Keratinocyte (primary cell): ENCODE data around the gene DDIT4. TPM values are rescaled to one million over a fixed set of nuclear protein-coding genes. Genes with fewer than 3 reads are reported as not detected.
"Not testable (repeated sequence)": the region's sequence is repeated elsewhere in the genome, so short reads cannot be mapped to it uniquely, and the experiment has no call there.

Source experiments
- DNase-seq: peaks from one replicate; pipeline ENCODE4 v3.0.0-alpha.2; 2011; ENCODE audit warnings: low read depth, missing footprints, low spot score
- FAIRE-seq: peaks from 2 replicates; lab custom pipeline; 2011; peaks lifted over from hg19 to GRCh38; lab: Jason Lieb, UNC
- H2AFZ ChIP-seq: 2 replicates; pipeline ENCODE4 v1.6.0; 2012; ENCODE audit warnings: low read length, control low read depth, inconsistent platforms; ENCODE audit not compliant: control insufficient read depth
- H3K27ac ChIP-seq: 2 replicates; pipeline ENCODE4 v1.5.1; 2011; ENCODE audit warnings: low read length; ENCODE audit not compliant: control insufficient read depth, insufficient read depth
- H3K27me3 ChIP-seq: 3 replicates; pipeline ENCODE4 v1.6.0; 2011; ENCODE audit warnings: low read length; ENCODE audit not compliant: control insufficient read depth, insufficient read depth; ENCODE audit errors: extremely low read depth
- H3K36me3 ChIP-seq, 2 experiments: 2 replicates in 1 of 2; 3 replicates in 1 of 2; pipeline ENCODE4 v1.5.1; 2011; ENCODE audit warnings: low read length in 2 of 2, mild to moderate bottlenecking in 1 of 2; ENCODE audit not compliant: control insufficient read depth in 2 of 2, insufficient read depth in 2 of 2; ENCODE audit errors: extremely low read depth in 1 of 2
- H3K4me1 ChIP-seq: 3 replicates; pipeline ENCODE4 v1.5.1; 2011; ENCODE audit warnings: low read length; ENCODE audit not compliant: control insufficient read depth, insufficient read depth; ENCODE audit errors: extremely low read depth
- H3K4me2 ChIP-seq: 3 replicates; pipeline ENCODE4 v1.6.0; 2011; ENCODE audit warnings: low read depth, low read length; ENCODE audit not compliant: control insufficient read depth, insufficient read depth; ENCODE audit errors: extremely low read depth
- H3K4me3 ChIP-seq, 3 experiments: fragments of 200-600 bp in 1 of 3; sonication (generic) in 1 of 3; 2 replicates in 2 of 3; 3 replicates in 1 of 3; pipeline ENCODE4 v1.5.1; 2011 to 2016; ENCODE audit warnings: low read length in 3 of 3, mild to moderate bottlenecking in 3 of 3, control low read depth in 2 of 3, inconsistent platforms in 1 of 3, low read depth in 1 of 3, mixed read lengths in 1 of 3, mixed run types in 1 of 3, moderate library complexity in 1 of 3; ENCODE audit not compliant: control insufficient read depth in 2 of 3, insufficient read depth in 2 of 3; ENCODE audit errors: extremely low read depth in 1 of 3
- H3K79me2 ChIP-seq: 2 replicates; pipeline ENCODE4 v1.6.0; 2012; ENCODE audit warnings: low read length; ENCODE audit not compliant: control insufficient read depth, insufficient read depth
- H3K9ac ChIP-seq: 3 replicates; pipeline ENCODE4 v1.6.0; 2011; ENCODE audit warnings: low read length; ENCODE audit not compliant: control insufficient read depth, insufficient read depth; ENCODE audit errors: extremely low read depth
- H3K9me1 ChIP-seq: 3 replicates; pipeline ENCODE4 v1.6.0; 2011; ENCODE audit warnings: low read length; ENCODE audit not compliant: control insufficient read depth, insufficient read depth; ENCODE audit errors: extremely low read depth
- H3K9me3 ChIP-seq: 2 replicates; pipeline ENCODE4 v1.5.1; 2012; ENCODE audit warnings: low read depth, low read length; ENCODE audit not compliant: control insufficient read depth
- H4K20me1 ChIP-seq: 3 replicates; pipeline ENCODE4 v1.6.0; 2011; ENCODE audit warnings: low read length; ENCODE audit not compliant: control insufficient read depth, insufficient read depth; ENCODE audit errors: extremely low read depth
- CTCF ChIP-seq, 3 experiments: IDR thresholded peaks in 1 of 3; conservative IDR thresholded peaks in 1 of 3; optimal IDR thresholded peaks in 1 of 3; 2 replicates in 2 of 3; 3 replicates in 1 of 3; pipeline versions ENCODE3 to v1.5.1; 2011; ENCODE audit warnings: low read length in 3 of 3, mild to moderate bottlenecking in 3 of 3, moderate library complexity in 2 of 3, control low read depth in 1 of 3, inconsistent platforms in 1 of 3; ENCODE audit not compliant: insufficient read depth in 2 of 3; ENCODE audit errors: extremely low read depth in 1 of 3
- EZH2 ChIP-seq: IDR thresholded peaks from one replicate; pipeline ENCODE4 v1.6.1; 2012; ENCODE audit warnings: inconsistent platforms, mild to moderate bottlenecking, low read length, moderate library complexity
- dilution Hi-C: fragments of 300-500 bp; cut with MboI; formaldehyde crosslinking; loops from one replicate; pipeline ENCODE4 v1.7.0; 2020; ENCODE audit warnings: low sequenced_read_pairs; ENCODE audit not compliant: extremely low pct_ligation_motif_present
- polyA plus RNA-seq, 5 experiments: library from polyadenylated mRNA; depleted of rRNA in 3 of 5; stranded (reverse) in 3 of 5; stranded (forward) in 1 of 5; unstranded in 1 of 5; fragments of >200 nt; gene quantifications; 1 replicate in 1 of 5; 2 replicates in 3 of 5; 3 replicates in 1 of 5; pipeline versions ENCODE4 v1.2.1 to v1.2.3, GENCODE V29; 2011 to 2012; ENCODE audit warnings: missing spikeins in 2 of 5, low read depth in 1 of 5, low replicate concordance in 1 of 5

DDIT4 gene
- polyA plus RNA-seq, 1 donor (not counting 4 experiments of a cell fraction or from before 2014, with no cell fraction given), result 248 TPM

GRCh38 chr10:72245949-72246525, 27.7 kb upstream of the DDIT4 start:
- TF ChIP-seq EZH2 (no peak), CTCF (optimal IDR thresholded peaks at IDR 0.05 in 1 of 3, IDR thresholded peaks at IDR 0.05 in 1 of 3, conservative IDR thresholded peaks at IDR 0.05 in 1 of 3; ENCODE audit: extremely low read depth in 1 of 3, insufficient read depth in 2 of 3, low read length in 3 of 3) (no peak)
- Histone ChIP-seq H3K9me3 (no peaks in the 10 kb centered on the region), H3K9ac (no peak overlapping the region), H3K27ac (no peak overlapping the region), H3K9me1 (no peaks in the 10 kb centered on the region), H3K79me2 (no peaks in the 10 kb centered on the region), H2AFZ (no peak overlapping the region), H3K4me2 (no peak overlapping the region), H3K4me1 (peaks cover 42% of the 10 kb centered on the region), H3K27me3 (no peaks in the 10 kb centered on the region), H4K20me1 (no peaks in the 10 kb centered on the region), H3K4me3 (no peak overlapping the region), H3K36me3 (no peaks in the 10 kb centered on the region)
- DNase-seq, result no peak
- dilution Hi-C loops, result no loop called here
- no peak for FAIRE-seq

DNA sequence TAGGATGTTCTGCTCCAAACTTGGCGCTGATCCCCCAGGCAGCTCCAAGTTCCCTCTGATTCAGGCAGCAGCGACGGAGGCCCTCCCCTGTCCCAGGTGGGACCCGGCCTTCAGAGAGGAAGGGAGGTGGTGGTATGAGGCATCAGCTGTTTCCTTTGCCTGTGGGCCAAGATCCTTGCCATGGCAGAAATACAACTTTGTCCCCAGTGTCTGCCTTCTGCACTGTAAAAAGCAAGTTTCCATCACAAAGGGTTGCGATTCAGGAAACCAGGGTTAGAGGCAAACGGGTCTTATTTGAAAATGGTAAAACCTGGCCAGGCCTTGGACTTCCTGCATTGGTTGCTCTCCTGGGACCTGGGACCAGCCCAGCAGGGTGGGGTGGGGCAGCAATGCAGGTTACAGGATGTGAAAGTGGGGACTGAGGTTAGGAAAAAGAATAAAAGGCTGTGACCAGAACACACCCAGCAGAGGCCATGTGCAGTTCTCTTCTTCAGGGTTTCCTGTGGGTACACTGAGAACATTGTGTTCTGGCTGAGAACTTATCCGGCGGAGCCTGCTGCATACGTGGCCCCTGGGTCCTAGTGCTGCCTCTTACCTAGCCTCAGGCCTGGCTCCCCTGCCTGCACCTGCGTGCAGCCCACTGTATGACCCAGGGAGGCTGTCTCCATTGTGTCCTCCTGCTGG, 25.1 kb upstream of the DDIT4 start:
- no peaks in the 10 kb centered on the region for H3K79me2 ChIP-seq
- H2AFZ ChIP-seq, result peak overlapping the region; percentile 66
- no peaks in the 10 kb centered on the region for H3K27me3 ChIP-seq
- H3K4me1 ChIP-seq, result peaks cover 44% of the 10 kb centered on the region
- peak overlapping the region; percentile 89 for H3K27ac ChIP-seq
- dilution Hi-C loops, result no loop called here
- no peaks in the 10 kb centered on the region for H3K36me3 ChIP-seq
- DNase-seq (peak; percentile 82), FAIRE-seq (peak; percentile 67)
- H3K4me3 ChIP-seq, result peak overlapping the region; percentile 11 to 28 (median 21)
- H3K9ac ChIP-seq, result peak overlapping the region; percentile 72
- no peaks in the 10 kb centered on the region for H3K9me3 ChIP-seq
- no peaks in the 10 kb centered on the region for H4K20me1 ChIP-seq
- no peaks in the 10 kb centered on the region for H3K9me1 ChIP-seq
- H3K4me2 ChIP-seq, result peak overlapping the region; percentile 67
- TF ChIP-seq EZH2, result no peak
- no peak for TF ChIP-seq CTCF (optimal IDR thresholded peaks at IDR 0.05 in 1 of 3, IDR thresholded peaks at IDR 0.05 in 1 of 3, conservative IDR thresholded peaks at IDR 0.05 in 1 of 3; ENCODE audit: extremely low read depth in 1 of 3, insufficient read depth in 2 of 3, low read length in 3 of 3)

GRCh38 chr10:72249176-72249862, 24.4 kb upstream of the DDIT4 start:
- peak overlapping the region; percentile 89 for H3K27ac ChIP-seq
- H3K9me3 ChIP-seq, H3K27me3 ChIP-seq, H3K36me3 ChIP-seq, H2AFZ ChIP-seq, H3K9me1 ChIP-seq, H3K79me2 ChIP-seq, H3K9ac ChIP-seq, DNase-seq, FAIRE-seq, H4K20me1 ChIP-seq, dilution Hi-C loops: not testable (repeated sequence)
- peak overlapping the region in 1 of 3 experiments; percentile 11 for H3K4me3 ChIP-seq
- H3K4me2 ChIP-seq, result peak overlapping the region; percentile 67
- H3K4me1 ChIP-seq, result peaks cover 38% of the 10 kb centered on the region
